H1 (cell line): Measurements from ENCODE around the gene CD69. TPM values are rescaled to one million over a fixed set of nuclear protein-coding genes. Genes with fewer than 3 reads are reported as not detected.

Source experiments
- CTCF ChIA-PET: fragments of 300-600 bp; sonication (Branson Sonifier 250); formaldehyde crosslinking; loops from one replicate; lab custom pipeline; 2021; ENCODE audit not compliant: partially characterized antibody; lab: Charles Lee
- POLR2A ChIA-PET: fragments of 300-600 bp; sonication (Branson Sonifier 250); formaldehyde crosslinking; loops from one replicate; lab custom pipeline; 2021; ENCODE audit warnings: inconsistent platforms; ENCODE audit not compliant: partially characterized antibody; lab: Charles Lee
- DNase-seq, 2 experiments: peaks; one replicate each; pipeline versions ENCODE4 v3.0.0 to v3.0.0-alpha.2; 2010 to 2022; ENCODE audit warnings: low spot score in 2 of 2, low read depth in 1 of 2, mixed read lengths in 1 of 2
- FAIRE-seq: peaks from 2 replicates; lab custom pipeline; 2011; peaks lifted over from hg19 to GRCh38; lab: Jason Lieb, UNC
- H2AFZ ChIP-seq: 2 replicates; pipeline ENCODE4 v1.8.1; 2012; ENCODE audit warnings: low read length, inconsistent platforms
- H2AK5ac ChIP-seq: 2 replicates; pipeline ENCODE4 v1.6.1; 2013; ENCODE audit warnings: low read depth, low read length
- H2BK120ac ChIP-seq: replicated peaks from 2 replicates; pipeline ENCODE3; 2013; ENCODE audit warnings: low read depth, low read length, inconsistent platforms
- H2BK12ac ChIP-seq: 2 replicates; pipeline ENCODE4 v1.6.1; 2013; ENCODE audit warnings: low read depth, low read length
- H2BK15ac ChIP-seq: 2 replicates; pipeline ENCODE4 v1.6.1; 2013; ENCODE audit warnings: low read length
- H2BK20ac ChIP-seq: 2 replicates; pipeline ENCODE4 v1.6.1; 2013; ENCODE audit warnings: low read length
- H2BK5ac ChIP-seq: 2 replicates; pipeline ENCODE4 v1.6.1; 2013; ENCODE audit warnings: low read depth, low read length
- H3K14ac ChIP-seq: 2 replicates; pipeline ENCODE4 v1.6.1; 2013; ENCODE audit warnings: inconsistent platforms; ENCODE audit not compliant: insufficient read length
- H3K18ac ChIP-seq: 2 replicates; pipeline ENCODE4 v1.6.1; 2013; ENCODE audit warnings: low read length; ENCODE audit errors: extremely low read depth
- H3K23ac ChIP-seq: 2 replicates; pipeline ENCODE4 v1.6.1; 2013; ENCODE audit warnings: inconsistent platforms; ENCODE audit not compliant: insufficient read length
- H3K23me2 ChIP-seq: 2 replicates; pipeline ENCODE4 v1.6.1; 2013; ENCODE audit warnings: low read depth, low read length
- H3K27ac ChIP-seq: 2 replicates; pipeline ENCODE4 v1.6.1; 2011; ENCODE audit warnings: low read depth, low read length, inconsistent platforms
- H3K27me3 ChIP-seq, 4 experiments: replicated peaks in 1 of 4; 1 replicate in 1 of 4; 2 replicates in 3 of 4; pipeline versions ENCODE4 v1.6.1 to v1.8.1; 2011 to 2013; ENCODE audit warnings: low read length in 3 of 4, mild to moderate bottlenecking in 3 of 4, inconsistent platforms in 2 of 4, mixed read lengths in 2 of 4, moderate library complexity in 1 of 4; ENCODE audit not compliant: control insufficient read depth in 3 of 4, insufficient read depth in 3 of 4; ENCODE audit errors: extremely low read depth in 1 of 4
- H3K36me3 ChIP-seq, 4 experiments: 2 replicates each; pipeline versions ENCODE4 v1.6.1 to v1.8.1; 2011 to 2013; ENCODE audit warnings: mild to moderate bottlenecking in 4 of 4, low read length in 3 of 4, moderate library complexity in 2 of 4, control low read depth in 1 of 4, inconsistent platforms in 1 of 4; ENCODE audit not compliant: insufficient read depth in 4 of 4, control insufficient read depth in 2 of 4
- H3K4ac ChIP-seq: replicated peaks from 2 replicates; pipeline ENCODE3; 2013; ENCODE audit warnings: low read length, low read depth, mixed read lengths, inconsistent platforms; ENCODE audit not compliant: insufficient read length
- H3K4me1 ChIP-seq, 4 experiments: replicated peaks in 1 of 4; 1 replicate in 1 of 4; 2 replicates in 3 of 4; pipeline versions ENCODE4 v1.6.1 to v1.8.1; 2011 to 2013; ENCODE audit warnings: low read length in 3 of 4, inconsistent platforms in 2 of 4, mixed read lengths in 1 of 4; ENCODE audit not compliant: insufficient read depth in 4 of 4, control insufficient read depth in 3 of 4
- H3K4me2 ChIP-seq, 2 experiments: 2 replicates each; pipeline versions ENCODE4 v1.6.1 to v1.8.1; 2011 to 2013; ENCODE audit warnings: low read depth in 2 of 2, low read length in 2 of 2, control low read depth in 1 of 2, inconsistent platforms in 1 of 2, mild to moderate bottlenecking in 1 of 2; ENCODE audit not compliant: insufficient read depth in 1 of 2
- H3K4me3 ChIP-seq, 4 experiments: fragments of 200-600, 300-600 bp in 1 of 4; sonication (generic), shearing (Covaris generic), sonication (Bioruptor Twin) in 1 of 4; 2 replicates each; pipeline versions ENCODE4 v1.5.1 to v1.8.1; 2011 to 2016; ENCODE audit warnings: low read length in 4 of 4, low read depth in 3 of 4, control low read depth in 2 of 4, inconsistent platforms in 2 of 4, mild to moderate bottlenecking in 2 of 4, mixed read lengths in 1 of 4, moderate library complexity in 1 of 4; ENCODE audit not compliant: insufficient read depth in 2 of 4; ENCODE audit errors: extremely low read depth in 1 of 4
- H3K56ac ChIP-seq: replicated peaks from 2 replicates; pipeline ENCODE3; 2013; ENCODE audit warnings: low read depth, mild to moderate bottlenecking, mixed read lengths, low read length, inconsistent platforms; ENCODE audit not compliant: insufficient read length
- H3K79me1 ChIP-seq: 2 replicates; pipeline ENCODE4 v1.6.1; 2013; ENCODE audit warnings: low read depth, low read length, control low read depth
- H3K79me2 ChIP-seq, 2 experiments: 2 replicates each; pipeline versions ENCODE4 v1.6.1 to v1.8.1; 2012 to 2013; ENCODE audit warnings: low read length in 2 of 2, mild to moderate bottlenecking in 2 of 2, inconsistent platforms in 1 of 2; ENCODE audit not compliant: insufficient read depth in 2 of 2, control insufficient read depth in 1 of 2
- H3K9ac ChIP-seq, 4 experiments: replicated peaks in 1 of 4; 1 replicate in 1 of 4; 2 replicates in 3 of 4; pipeline versions ENCODE4 v1.6.1 to v1.8.1; 2011 to 2013; ENCODE audit warnings: low read depth in 3 of 4, low read length in 3 of 4, control low read depth in 2 of 4, mild to moderate bottlenecking in 2 of 4, moderate library complexity in 2 of 4, inconsistent platforms in 1 of 4; ENCODE audit errors: extremely low read depth in 1 of 4
- H3K9me3 ChIP-seq, 2 experiments: 2 replicates each; pipeline versions ENCODE4 v1.6.1 to v1.8.1; 2012 to 2013; ENCODE audit warnings: mild to moderate bottlenecking in 2 of 2, moderate library complexity in 2 of 2, control low read depth in 1 of 2, inconsistent platforms in 1 of 2, low read depth in 1 of 2, low read length in 1 of 2, mixed read lengths in 1 of 2; ENCODE audit not compliant: insufficient read depth in 2 of 2
- H4K20me1 ChIP-seq, 2 experiments: replicated peaks in 1 of 2; 2 replicates each; pipeline versions ENCODE3 to v1.8.1; 2011 to 2013; ENCODE audit warnings: inconsistent platforms in 2 of 2, low read length in 2 of 2, mild to moderate bottlenecking in 1 of 2; ENCODE audit not compliant: insufficient read depth in 2 of 2, control insufficient read depth in 1 of 2
- H4K5ac ChIP-seq: 2 replicates; pipeline ENCODE4 v1.6.1; 2013; ENCODE audit warnings: low read length, low read depth, mixed read lengths, inconsistent platforms; ENCODE audit not compliant: insufficient read length
- H4K8ac ChIP-seq: 2 replicates; pipeline ENCODE4 v1.8.0; 2013; ENCODE audit warnings: mild to moderate bottlenecking, moderate library complexity, low read length, inconsistent platforms; ENCODE audit not compliant: insufficient read depth; ENCODE audit errors: extremely low read depth
- H4K91ac ChIP-seq: replicated peaks from 2 replicates; pipeline ENCODE3; 2013; ENCODE audit warnings: low read length, mixed read lengths, inconsistent platforms; ENCODE audit not compliant: insufficient read length
- ASH2L ChIP-seq: fragments of 200-600, 300-600 bp; sonication (generic); IDR thresholded peaks from one replicate; pipeline ENCODE4 v1.7.1; 2017; ENCODE audit warnings: low read length
- EGR1 ChIP-seq: IDR thresholded peaks from 2 replicates; pipeline ENCODE4 v1.6.1; 2011; ENCODE audit warnings: low read depth, low read length, borderline replicate concordance
- FOSL1 ChIP-seq: IDR thresholded peaks from 2 replicates; pipeline ENCODE4 v1.6.1; 2011; ENCODE audit warnings: mild to moderate bottlenecking, low read depth, low read length, moderate library complexity; ENCODE audit not compliant: insufficient read depth
- HDAC6 ChIP-seq: IDR thresholded peaks from one replicate; pipeline ENCODE4 v1.7.1; 2012; ENCODE audit warnings: low read depth, mild to moderate bottlenecking, inconsistent platforms, low read length, moderate library complexity
- JUN ChIP-seq: IDR thresholded peaks from 2 replicates; pipeline ENCODE4 v1.6.1; 2011; ENCODE audit warnings: low read depth, mild to moderate bottlenecking, improper control_type of control experiment, low read length
- RFX5 ChIP-seq: IDR thresholded peaks from 2 replicates; pipeline ENCODE4 v1.6.1; 2011; ENCODE audit warnings: low read depth, low read length, improper control_type of control experiment, borderline replicate concordance
- RXRA ChIP-seq: IDR thresholded peaks from 2 replicates; pipeline ENCODE4 v1.6.1; 2011; ENCODE audit warnings: low read depth, mild to moderate bottlenecking, low read length, moderate library complexity; ENCODE audit not compliant: insufficient read depth
- WGBS, 2 experiments: shearing (Covaris generic) in 1 of 2; methylation state at CpG; one replicate each; pipeline versions ENCODE4 v1.1.6 to v1.1.7; 2013 to 2015; ENCODE audit warnings: low lambda C conversion rate in 2 of 2, mixed read lengths in 2 of 2, inconsistent platforms in 1 of 2, low coverage in 1 of 2, missing lambda C conversion rate in 1 of 2; ENCODE audit not compliant: insufficient replicate concordance in 2 of 2, insufficient coverage in 1 of 2, insufficient read length in 1 of 2; ENCODE audit errors: extremely low coverage in 1 of 2, missing lambda C conversion rate in 1 of 2; 5-methylcytosine and 5-hydroxymethylcytosine counted together
- polyA plus RNA-seq, 7 experiments: library from polyadenylated mRNA; depleted of rRNA in 3 of 7; stranded (reverse) in 5 of 7; unstranded in 2 of 7; fragments of >200 nt in 5 of 7; fragments of 200-250 nt in 2 of 7; gene quantifications; 1 replicate in 5 of 7; 2 replicates in 1 of 7; 4 replicates in 1 of 7; pipeline versions ENCODE4 v1.2.1 to v1.2.3, GENCODE V29; 2011 to 2013; ENCODE audit warnings: missing spikeins in 2 of 7, mixed read lengths in 2 of 7
- total RNA-seq: library from RNA; stranded (reverse); fragmentation: NEBNext Ultra II Directional; extraction: Animal tissue kit (Norgen Biotek cat#: 25700); gene quantifications from 2 replicates; pipeline ENCODE4 v1.2.1, GENCODE V29; 2021

Gene CD69
- total and polyA plus RNA-seq, 2 of the 8 experiments (the other 6 are each of a cell fraction or from before 2014, with no cell fraction given), result not detected

DNA sequence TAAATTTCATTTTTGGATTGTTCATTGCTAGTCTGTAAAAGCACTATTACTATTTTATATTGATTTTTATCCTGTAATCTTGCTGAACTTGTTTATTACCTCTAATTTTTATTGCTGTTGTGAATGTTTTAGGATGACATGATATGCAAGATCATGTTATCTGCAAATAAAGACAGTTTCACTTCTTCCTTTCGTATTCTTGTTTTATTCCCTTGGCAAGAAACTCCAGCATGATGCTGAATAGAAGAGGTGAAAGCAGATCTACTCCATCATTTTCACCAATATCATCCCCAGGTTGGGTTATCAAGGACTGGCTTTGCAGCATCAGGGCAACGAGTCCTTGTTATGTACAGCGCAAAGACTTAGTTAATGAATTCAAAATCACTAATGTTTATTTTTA lies 25.1 kb downstream of the CD69 start:
- POLR2A ChIA-PET, result no interaction called here
- TF ChIP-seq RFX5 (no peak), ASH2L (no peak), EGR1 (no peak), RXRA (no peak), JUN (no peak), FOSL1 (no peak), HDAC6 (no peak)

More for the DNA sequence above, 25.1 kb downstream of the CD69 start:
- H3K36me3 ChIP-seq, result no peaks in the 10 kb centered on the region
- H4K5ac ChIP-seq, result no peak overlapping the region
- H3K56ac ChIP-seq, result no peak overlapping the region
- H2BK5ac ChIP-seq, result no peak overlapping the region
- no peaks in the 10 kb centered on the region for H3K79me2 ChIP-seq
- no peak overlapping the region for H2BK15ac ChIP-seq
- H2BK120ac ChIP-seq, result no peak overlapping the region
- H4K8ac ChIP-seq, result no peak overlapping the region
- no peak overlapping the region for H3K14ac ChIP-seq
- H2AK5ac ChIP-seq, result no peak overlapping the region
- no peak overlapping the region for H2AFZ ChIP-seq
- FAIRE-seq, result no peak
- no peak for DNase-seq
- no peaks in the 10 kb centered on the region for H3K4me1 ChIP-seq
- no peaks in the 10 kb centered on the region for H3K79me1 ChIP-seq
- H3K18ac ChIP-seq, result no peak overlapping the region
- H3K23ac ChIP-seq, result no peak overlapping the region
- no peak overlapping the region for H2BK12ac ChIP-seq
- no peak overlapping the region for H3K4me3 ChIP-seq
- H3K4ac ChIP-seq, result no peak overlapping the region
- no peak overlapping the region for H3K4me2 ChIP-seq
- H3K9me3 ChIP-seq, result no peaks in the 10 kb centered on the region
- H3K27me3 ChIP-seq, result no peaks in the 10 kb centered on the region
- no peak overlapping the region for H2BK20ac ChIP-seq
- H3K9ac ChIP-seq, result no peak overlapping the region
- CTCF ChIA-PET, result interaction anchor here (0.8 kb wide), 1 partner anchor 27 kb away, joined by 4 read pairs; no protein-coding TSS in a partner anchor
- no peaks in the 10 kb centered on the region for H3K23me2 ChIP-seq
- no peak overlapping the region for H3K27ac ChIP-seq
- H4K20me1 ChIP-seq, result no peaks in the 10 kb centered on the region
- no peak overlapping the region for H4K91ac ChIP-seq
- 94% methylated on average over 3 of the region's 3 CpGs; no CpG with 5 or more reads in 1 of the 2 experiments for WGBS, 2 experiments
